Measurements from ENCODE around the gene GHITM.

DNA sequence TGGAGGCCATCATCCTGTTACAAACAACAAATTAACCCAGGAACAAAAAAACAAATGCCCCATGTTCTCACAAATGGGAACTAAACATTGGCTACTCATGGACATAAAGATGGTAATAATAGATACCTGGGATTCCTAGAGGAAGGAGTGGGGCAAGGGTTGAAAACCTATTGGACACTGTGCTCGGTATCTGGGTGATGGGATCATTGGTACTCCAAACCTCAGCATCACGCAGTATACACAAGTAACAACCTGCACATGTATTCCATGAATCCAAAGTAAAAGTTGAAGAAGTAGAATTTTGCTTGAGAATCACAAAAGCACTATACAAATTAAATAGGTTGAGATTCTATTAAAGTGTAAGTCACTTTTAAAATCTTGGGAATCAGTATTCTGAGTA lies 16.7 kb downstream of the GHITM start:
- TF ChIP-seq POLR2AphosphoS5 (IDR thresholded peaks at IDR 0.05) (no peak), CTCF (IDR thresholded peaks at IDR 0.05) (no peak), POLR2A (IDR thresholded peaks at IDR 0.05) (no peak), EP300 (IDR thresholded peaks at IDR 0.05) (no peak)

All from upper lobe of left lung (tissue), 4 donors.